ENCODE results near the gene RPL31. TPM values are rescaled to one million over a fixed set of nuclear protein-coding genes. Genes with fewer than 3 reads are reported as not detected.

Gene RPL31
- total RNA-seq, 2 donors from 2014 or later: 316 to 425 TPM

DNA sequence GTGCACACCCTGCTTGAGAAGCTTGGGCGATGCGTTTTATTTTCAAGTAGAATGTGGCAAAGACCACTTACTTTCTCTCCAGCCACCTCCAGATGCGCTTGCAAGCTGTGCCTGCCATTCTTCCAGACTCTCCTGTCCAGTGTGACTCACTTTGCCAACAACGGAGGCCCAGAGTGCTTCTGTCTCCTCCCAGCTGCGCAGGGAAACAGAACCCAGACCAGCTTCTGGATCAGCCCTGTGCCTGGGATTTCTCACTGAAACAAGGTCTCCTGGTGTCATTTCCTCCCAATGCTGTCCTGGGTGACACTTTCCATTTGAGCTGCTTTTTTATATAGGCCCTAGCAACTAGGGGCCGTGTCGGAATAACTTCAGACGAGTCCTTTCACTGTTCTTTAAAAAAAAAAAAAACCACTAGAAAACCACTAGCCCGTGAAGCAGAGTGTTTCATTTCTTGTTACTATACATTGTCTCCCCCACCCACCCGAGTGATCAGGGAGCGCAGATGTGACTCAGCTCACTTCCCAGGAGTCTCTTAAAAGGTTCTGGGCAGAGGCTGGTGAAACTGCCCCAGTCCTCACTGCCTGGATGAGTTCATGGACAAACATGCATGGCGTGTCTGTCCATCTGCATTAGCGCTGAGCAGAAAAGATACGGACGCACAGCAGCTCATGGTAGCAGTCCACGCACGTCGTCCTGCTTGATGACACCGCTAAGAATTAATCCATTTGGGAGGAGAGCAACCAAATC lies 25.3 kb upstream of the RPL31 start:
- H3K36me3 ChIP-seq (replicated peaks in 1 of 2; ENCODE audit: insufficient read depth in 1 of 2, low read depth in 2 of 2): peaks cover 0 to 43% of the 10 kb centered on the region in 2 donors
- DNase-seq: no peak
- TF ChIP-seq POLR2A (IDR thresholded peaks at IDR 0.05): no peak
- TF ChIP-seq, protein P1, sequence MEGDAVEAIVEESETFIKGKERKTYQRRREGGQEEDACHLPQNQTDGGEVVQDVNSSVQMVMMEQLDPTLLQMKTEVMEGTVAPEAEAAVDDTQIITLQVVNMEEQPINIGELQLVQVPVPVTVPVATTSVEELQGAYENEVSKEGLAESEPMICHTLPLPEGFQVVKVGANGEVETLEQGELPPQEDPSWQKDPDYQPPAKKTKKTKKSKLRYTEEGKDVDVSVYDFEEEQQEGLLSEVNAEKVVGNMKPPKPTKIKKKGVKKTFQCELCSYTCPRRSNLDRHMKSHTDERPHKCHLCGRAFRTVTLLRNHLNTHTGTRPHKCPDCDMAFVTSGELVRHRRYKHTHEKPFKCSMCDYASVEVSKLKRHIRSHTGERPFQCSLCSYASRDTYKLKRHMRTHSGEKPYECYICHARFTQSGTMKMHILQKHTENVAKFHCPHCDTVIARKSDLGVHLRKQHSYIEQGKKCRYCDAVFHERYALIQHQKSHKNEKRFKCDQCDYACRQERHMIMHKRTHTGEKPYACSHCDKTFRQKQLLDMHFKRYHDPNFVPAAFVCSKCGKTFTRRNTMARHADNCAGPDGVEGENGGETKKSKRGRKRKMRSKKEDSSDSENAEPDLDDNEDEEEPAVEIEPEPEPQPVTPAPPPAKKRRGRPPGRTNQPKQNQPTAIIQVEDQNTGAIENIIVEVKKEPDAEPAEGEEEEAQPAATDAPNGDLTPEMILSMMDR (IDR thresholded peaks at IDR 0.05): no peak
- no peaks in the 10 kb centered on the region for H3K27me3 ChIP-seq
- 83 to 92% methylated on average over 19 of the region's 19 CpGs for WGBS, 2 donors
- no peak overlapping the region for H3K27ac ChIP-seq
- intact Hi-C loops (cut with DNase I): no loop called here
- no peak for ATAC-seq
- H3K4me1 ChIP-seq: no peaks in the 10 kb centered on the region
- H3K9me3 ChIP-seq: no peaks in the 10 kb centered on the region
- H3K4me3 ChIP-seq: no peak overlapping the region

GRCh38 chr2:100977511-100977910 lies 24.6 kb upstream of the RPL31 start:
- H3K27me3 ChIP-seq: no peaks in the 10 kb centered on the region
- peaks cover 0 to 40% of the 10 kb centered on the region in 2 donors for H3K36me3 ChIP-seq (replicated peaks in 1 of 2; ENCODE audit: insufficient read depth in 1 of 2, low read depth in 2 of 2)
- no peak overlapping the region for H3K27ac ChIP-seq
- DNase-seq (no peak), ATAC-seq (no peak)
- H3K4me1 ChIP-seq: no peaks in the 10 kb centered on the region
- no peaks in the 10 kb centered on the region for H3K9me3 ChIP-seq
- WGBS, 2 donors: 93 to 94% methylated on average over 10 to 12 of the region's 12 CpGs
- TF ChIP-seq POLR2A (IDR thresholded peaks at IDR 0.05): no peak
- TF ChIP-seq, protein P1 (IDR thresholded peaks at IDR 0.05): no peak
- no peak overlapping the region for H3K4me3 ChIP-seq
- intact Hi-C loops (cut with DNase I): no loop called here

GRCh38 chr2:100978582-100979191 lies 23.4 kb upstream of the RPL31 start:
- TF ChIP-seq, protein P1 (IDR thresholded peaks at IDR 0.05): no peak
- no peak for TF ChIP-seq POLR2A (IDR thresholded peaks at IDR 0.05)
- Histone ChIP-seq H3K4me1 (no peaks in the 10 kb centered on the region), H3K9me3 (no peaks in the 10 kb centered on the region), H3K4me3 (no peak overlapping the region), H3K27me3 (no peaks in the 10 kb centered on the region), H3K27ac (no peak overlapping the region), H3K36me3 (replicated peaks in 1 of 2; ENCODE audit: insufficient read depth in 1 of 2, low read depth in 2 of 2) (peaks cover 0 to 33% of the 10 kb centered on the region in 2 donors)
- ATAC-seq: no peak
- no peak for DNase-seq
- 84% methylated on average over 14 to 16 of the region's 16 CpGs for WGBS, 2 donors
- intact Hi-C loops (cut with DNase I): no loop called here

GRCh38 chr2:100980046-100980445 lies 22.0 kb upstream of the RPL31 start:
- WGBS, 2 donors: 89 to 94% methylated on average over 12 of the region's 12 CpGs
- no peak for ATAC-seq

More at GRCh38 chr2:100980046-100980445, 22.0 kb upstream of the RPL31 start:
- no peak for DNase-seq
- peaks cover 0 to 25% of the 10 kb centered on the region in 2 donors for H3K36me3 ChIP-seq (replicated peaks in 1 of 2; ENCODE audit: insufficient read depth in 1 of 2, low read depth in 2 of 2)
- H3K27me3 ChIP-seq: no peaks in the 10 kb centered on the region
- no peak overlapping the region for H3K27ac ChIP-seq
- H3K4me3 ChIP-seq: no peak overlapping the region
- no peaks in the 10 kb centered on the region for H3K4me1 ChIP-seq
- TF ChIP-seq, protein P1 (IDR thresholded peaks at IDR 0.05): no peak
- no peak for TF ChIP-seq POLR2A (IDR thresholded peaks at IDR 0.05)
- H3K9me3 ChIP-seq: no peaks in the 10 kb centered on the region
- intact Hi-C loops (cut with DNase I): loop anchor here (5.0 kb wide), 1 partner anchor 248 kb away; no protein-coding TSS in a partner anchor
